Measurements from ENCODE around the gene GRIK4.
A peak's percentile ranks its signal among the peaks of the same experiment; 100 is the strongest.
"Not testable (repeated sequence)": the region's sequence is repeated elsewhere in the genome, so short reads cannot be mapped to it uniquely, and the experiment has no call there.

Gene GRIK4

DNA sequence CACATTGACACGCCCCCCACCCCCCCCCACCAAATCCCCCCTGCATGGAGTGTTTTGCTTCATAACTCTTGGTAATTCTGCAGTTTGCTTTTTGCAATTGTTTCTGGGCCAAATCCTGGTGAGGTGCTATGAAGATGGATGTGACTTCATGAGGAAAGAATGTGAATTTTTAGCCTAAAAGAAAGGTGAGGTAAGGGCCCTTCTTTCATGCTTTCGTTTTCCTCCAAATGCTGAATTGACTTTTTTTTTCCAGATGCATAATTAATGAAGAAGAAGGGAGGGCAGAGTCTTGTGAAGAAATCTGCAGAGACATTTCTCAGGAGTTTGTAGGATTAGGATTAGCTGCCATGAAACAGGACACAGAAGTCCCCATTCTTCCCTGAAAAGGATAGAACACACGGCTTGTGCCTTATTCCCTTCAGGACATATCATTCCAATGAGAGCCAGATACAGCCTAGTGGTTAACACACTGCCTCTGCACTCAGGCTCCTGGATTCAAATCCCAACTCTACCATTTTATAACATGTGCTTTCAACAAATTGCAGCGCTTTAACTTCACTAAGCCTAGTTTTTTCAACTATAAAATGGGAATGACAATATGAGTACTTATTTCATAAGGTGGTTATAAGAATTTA is 492.8 kb downstream of the GRIK4 start:
- no peak for DNase-seq (ENCODE audit: low spot score)

DNA sequence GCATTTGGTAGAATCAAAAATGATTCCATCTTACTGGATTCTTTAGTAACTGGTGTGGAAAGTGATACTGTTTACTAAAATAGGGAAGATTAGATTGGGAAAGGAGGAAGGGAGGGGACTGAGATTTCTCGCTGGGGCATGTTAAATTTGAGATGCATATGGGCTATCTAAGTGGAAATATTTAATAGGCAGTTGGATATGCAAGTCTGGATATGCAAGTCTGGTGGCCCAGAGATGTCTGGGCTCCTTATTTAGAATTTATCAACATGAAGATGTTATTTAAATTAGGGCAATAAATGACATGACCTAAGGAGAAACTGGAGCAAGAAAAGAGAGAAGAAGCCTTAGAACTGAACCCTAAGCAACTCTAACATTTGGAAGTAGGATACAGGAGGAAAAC is 495.4 kb downstream of the GRIK4 start:
- DNase-seq (ENCODE audit: low spot score): no peak

DNA sequence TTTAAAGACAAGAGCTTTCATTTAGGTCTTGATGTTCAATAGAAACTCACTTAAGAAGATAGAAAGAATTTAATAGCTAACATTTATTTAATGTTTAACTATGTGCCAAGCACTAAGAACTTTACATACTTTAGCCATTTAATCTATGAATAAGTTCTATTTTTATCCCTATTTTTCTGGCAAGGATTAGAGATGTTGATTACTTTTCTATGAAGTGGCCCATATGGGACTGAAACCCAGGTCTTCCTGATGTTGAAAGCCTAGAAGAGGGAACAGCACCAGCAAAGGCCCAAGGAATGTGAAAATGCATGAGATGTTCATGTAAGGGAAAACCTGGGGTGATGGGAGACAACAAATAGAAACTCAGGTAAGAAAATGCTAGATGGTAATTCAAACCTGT is 497.0 kb downstream of the GRIK4 start:
- DNase-seq (ENCODE audit: low spot score): no peak

DNA sequence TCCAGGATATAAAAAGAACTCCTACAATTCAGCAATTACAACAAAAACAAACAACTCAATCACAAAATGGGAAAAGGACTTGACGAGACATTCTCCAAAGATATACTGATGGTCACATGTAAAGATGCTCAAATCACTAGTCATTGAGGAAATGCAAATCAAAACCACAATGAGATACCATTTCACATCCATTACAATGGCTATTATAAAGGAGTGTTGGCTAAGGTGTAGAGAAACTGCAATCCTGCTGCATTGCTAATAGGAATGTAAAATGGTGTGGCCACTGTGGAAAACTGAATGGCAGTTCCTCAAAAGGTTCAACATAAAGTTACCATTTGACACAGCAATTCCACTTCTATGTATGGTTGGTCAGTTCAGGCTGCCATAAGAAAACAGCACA is 500.5 kb downstream of the GRIK4 start:
- DNase-seq (ENCODE audit: low spot score): no peak

DNA sequence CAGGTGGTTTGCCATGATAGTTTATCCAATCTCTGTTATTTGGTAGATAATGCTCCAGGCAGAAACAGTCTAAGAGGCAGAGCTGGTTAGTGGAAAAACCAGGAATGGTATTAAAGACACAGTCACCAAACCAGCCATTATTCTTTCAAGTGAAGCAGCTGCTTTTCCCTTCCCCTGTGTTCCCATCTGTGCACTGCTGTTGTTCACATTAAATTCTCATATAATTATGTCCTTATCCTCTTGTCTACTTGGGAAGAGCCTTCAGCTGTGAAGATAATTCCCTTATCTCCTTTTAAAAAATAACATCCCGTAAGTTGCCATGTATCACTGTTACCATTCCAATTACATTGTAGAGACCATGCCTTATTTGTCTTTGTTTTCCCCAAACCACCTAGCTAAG is 507.2 kb downstream of the GRIK4 start:
- no peak for DNase-seq (ENCODE audit: low spot score)

DNA sequence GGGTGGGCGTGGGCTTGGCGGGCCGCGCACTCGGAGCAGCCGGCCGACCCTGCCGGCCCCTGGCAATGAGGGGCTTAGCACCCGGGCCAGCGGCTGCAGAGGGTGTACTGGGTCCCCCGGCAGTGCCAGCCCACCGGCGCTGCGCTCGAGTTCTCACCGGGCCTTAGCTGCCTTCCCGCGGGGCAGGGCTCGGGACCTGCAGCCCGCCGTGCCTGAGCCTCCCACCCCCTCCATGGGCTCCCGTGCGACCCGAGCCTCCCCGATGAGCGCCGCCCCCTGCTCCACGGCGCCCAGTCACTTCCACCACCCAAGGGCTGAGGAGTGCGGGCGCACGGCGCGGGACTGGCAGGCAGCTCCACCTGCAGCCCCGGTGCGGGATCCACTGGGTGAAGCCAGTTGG is 510.2 kb downstream of the GRIK4 start:
- not testable (repeated sequence) for DNase-seq (ENCODE audit: low spot score)

DNA sequence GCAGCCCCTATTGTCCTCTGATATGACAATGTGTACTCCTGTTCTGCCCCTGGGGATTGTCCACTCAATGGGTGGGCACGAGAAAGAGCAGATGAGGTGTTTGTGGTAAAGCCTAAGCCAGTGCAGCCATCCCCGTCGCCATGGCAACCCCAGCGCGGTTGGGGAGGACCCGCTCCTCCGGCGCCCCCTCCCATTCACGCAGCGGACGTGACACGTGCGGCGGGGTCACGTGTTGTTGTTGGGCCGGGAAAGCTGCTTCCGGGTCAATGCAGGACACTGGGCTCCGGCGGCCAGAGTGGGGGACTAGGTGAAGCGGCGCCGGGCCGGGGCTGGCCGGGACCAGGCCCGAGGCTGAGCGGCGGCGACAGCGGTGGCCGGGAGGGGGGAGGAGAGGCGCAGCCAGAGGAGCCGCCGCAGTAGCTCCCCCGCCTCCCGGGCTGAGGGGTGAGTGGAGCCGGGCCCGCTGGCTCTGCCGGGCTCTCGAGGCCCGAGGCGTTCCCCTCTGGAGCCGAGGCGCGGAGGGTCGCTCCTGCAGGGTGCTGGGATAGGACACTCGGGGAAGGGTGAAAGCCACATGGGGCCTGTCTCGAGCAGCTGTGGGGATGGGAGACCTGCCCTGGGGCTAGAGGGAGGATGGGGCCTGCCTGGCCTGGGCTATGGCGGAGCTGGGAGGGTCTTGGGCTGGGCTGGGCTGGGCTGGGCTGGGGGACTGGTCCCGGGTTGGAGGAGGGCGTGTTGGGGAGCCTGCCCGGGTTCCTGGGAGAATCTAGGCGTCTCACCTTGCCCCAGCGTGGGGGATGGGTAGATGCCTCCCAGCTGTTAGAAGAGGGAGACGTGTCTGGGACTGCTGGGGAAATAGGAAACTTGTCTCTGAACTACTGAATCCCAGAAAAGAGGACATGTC is 512.6 kb downstream of the GRIK4 start, which contains the start of gene TBCEL:
Gene TBCEL (plus strand): TSS at position 255 of the 904 bp plus-strand sequence. CDS start 21,589 bp downstream, outside the sequence.
- DNase-seq (ENCODE audit: low spot score): peak; percentile 96

DNA sequence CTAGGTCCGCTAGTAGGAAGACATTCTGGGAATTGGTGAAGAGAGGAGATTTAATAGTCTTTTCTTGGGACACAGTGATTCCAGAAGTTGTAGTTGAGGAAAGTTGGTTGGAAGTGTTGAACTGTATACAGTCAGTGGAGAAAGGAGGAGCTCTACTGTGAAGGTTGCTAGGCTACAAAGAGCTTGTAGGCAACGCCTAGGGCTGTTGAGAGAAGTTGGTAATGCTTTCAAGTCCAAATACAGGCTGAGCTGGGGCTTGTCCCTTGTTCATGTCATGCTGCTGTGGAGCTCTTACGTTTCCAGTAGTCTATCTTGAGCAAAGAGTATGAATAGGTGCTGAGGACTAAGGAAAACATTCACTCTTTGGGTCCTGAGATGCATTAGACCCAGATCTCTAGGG is 513.4 kb downstream of the GRIK4 start:
- DNase-seq (ENCODE audit: low spot score): peak; percentile 55

DNA sequence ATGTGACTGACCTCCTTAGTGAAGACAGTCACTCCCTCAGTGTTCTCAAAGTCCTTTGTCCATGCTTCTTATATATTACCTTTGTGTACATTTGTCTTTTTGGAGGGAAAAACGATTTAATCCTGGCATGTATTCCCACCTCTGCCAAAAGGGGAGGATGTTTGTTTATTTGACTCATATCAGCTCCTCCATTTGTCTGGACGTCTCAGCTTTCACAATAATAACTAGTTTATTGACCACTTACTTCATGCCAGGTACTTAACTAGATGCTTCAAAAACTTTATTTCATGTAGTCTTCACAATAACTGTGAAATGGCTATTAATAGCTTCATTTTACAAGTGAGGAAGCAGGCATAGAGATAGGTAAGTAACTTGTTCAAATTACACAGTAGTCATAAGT is 517.6 kb downstream of the GRIK4 start:
- no peak for DNase-seq (ENCODE audit: low spot score)

DNA sequence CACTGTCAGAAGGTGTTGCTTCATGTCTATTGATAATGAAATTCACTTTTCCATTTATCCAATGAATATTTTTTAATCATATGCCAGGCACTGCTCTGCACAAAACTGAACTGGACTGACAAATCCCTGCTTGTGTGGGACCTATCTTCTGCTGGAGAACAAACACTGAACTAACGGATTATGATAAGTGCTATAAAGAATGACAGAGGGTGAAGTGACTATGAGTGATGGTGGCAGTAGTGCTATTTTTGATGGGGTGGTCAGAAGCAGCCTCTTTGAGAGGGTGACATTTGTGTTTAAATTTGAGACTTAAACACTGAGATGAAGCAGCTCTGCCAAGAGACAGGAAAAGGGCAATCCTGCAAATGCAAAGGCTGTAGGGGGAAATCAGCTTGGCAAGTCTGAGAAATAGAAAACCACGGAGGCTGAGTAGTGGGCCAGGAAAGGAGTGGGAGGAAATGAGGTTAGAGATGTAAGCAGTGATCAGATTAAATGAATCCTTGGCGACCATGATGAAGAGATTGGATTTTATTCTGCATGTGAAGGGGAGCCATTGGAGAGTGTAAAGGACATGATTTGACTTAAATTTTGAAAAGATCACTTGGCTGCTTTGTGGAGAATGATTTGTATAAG is 518.4 kb downstream of the GRIK4 start:
- no peak for DNase-seq (ENCODE audit: low spot score)

DNA sequence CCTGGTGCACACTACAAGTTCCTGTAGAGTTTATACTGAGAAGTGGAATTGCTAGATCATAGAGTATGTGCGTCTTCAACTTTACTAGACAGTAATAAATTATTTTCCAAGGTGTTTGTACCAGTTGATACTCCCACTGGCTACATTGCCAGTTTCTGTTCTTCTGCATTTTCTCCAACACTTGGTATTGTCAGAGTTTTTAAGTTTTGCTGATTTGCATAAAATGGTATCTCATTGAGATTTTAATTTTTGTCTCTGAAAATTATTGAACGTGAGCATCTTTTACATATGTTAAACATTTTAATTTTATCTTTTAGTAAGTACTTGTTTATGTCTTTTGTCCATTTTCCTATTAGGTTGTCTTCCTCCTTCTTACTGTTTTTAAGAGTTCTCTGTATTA is 519.6 kb downstream of the GRIK4 start:
- DNase-seq (ENCODE audit: low spot score): no peak

DNA sequence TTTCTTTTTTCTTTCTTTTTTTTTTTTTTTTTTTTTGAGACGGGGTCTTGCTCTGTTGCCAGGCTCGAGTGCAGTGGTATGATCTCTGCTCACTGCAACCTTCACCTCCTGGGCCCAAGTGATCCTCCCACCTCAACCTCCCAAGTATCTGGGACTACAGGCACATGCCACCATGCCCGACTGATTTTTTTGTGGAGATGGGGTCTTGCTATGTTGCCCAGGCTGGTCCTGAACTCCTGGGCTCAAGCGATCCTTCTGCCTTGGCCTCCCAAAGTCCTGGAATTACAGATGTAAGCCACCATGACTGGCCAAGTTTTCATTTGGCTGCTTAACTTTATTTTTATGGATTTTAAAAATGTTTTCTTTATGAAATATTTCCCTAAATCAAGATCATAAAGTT is 520.1 kb downstream of the GRIK4 start:
- DNase-seq (ENCODE audit: low spot score): not testable (repeated sequence)

DNA sequence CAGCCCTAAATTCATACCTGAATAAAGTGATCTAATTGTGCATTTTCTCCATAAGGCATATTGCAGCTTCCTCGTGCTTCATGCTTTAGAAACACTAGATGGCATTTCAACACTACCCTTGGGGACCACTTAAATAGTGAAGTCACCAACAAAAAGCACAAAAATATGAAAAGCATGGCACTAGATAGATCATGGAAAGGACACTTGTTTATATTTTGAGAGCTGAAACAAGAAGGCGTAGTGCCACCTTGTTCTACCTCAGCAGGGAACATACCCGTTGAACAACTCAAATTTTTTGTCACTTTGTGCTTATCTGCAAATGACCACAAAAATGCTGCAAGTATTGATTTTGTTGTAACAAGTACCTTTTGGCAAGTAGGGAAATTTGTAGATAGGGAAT is 521.0 kb downstream of the GRIK4 start:
- DNase-seq (ENCODE audit: low spot score): no peak

DNA sequence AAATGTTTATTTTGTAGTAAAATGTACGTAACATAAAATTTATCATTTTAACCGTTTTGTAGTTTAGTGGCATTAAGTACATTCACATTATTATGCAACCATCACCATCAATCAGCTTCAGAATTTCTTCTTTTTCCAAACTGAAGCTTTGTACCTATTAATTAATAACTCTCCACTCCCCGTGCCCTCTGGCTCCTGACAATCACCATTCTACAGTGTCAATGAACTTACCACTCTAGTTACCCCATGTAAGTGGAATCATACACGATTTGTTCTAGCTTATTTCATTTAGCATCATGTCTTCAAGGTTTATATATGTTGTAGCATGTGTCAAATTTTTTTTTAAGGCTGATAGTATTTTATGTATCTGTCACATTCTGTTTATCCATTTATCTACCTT is 522.1 kb downstream of the GRIK4 start:
- no peak for DNase-seq (ENCODE audit: low spot score)

DNA sequence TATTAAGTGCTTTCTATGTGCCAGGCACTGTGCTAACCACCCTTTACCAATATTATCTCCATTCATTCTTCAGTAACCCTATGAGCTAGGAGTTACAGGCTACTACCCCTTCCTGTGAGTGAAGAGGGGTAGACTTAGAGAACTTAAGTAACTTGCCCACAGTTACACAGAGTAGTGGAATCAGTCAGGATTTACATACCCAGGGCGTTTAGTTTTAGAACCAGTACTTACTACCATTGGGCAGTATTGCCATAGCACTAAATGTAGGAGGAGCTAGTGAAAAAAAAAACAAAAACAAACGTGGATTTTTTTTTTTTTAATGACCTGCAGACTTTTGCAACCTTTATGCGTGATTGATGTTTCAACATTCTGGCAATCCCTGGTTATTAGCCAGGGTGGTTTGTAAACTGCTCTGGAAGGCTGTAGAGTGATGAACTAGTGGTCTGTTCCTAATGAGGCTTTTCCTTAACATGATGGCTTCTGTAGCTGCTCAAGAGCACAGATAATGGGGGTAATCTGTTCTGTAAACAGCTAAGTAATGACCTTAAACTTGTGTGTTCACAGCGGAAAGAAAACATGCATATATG is 523.7 kb downstream of the GRIK4 start:
- DNase-seq (ENCODE audit: low spot score): no peak

DNA sequence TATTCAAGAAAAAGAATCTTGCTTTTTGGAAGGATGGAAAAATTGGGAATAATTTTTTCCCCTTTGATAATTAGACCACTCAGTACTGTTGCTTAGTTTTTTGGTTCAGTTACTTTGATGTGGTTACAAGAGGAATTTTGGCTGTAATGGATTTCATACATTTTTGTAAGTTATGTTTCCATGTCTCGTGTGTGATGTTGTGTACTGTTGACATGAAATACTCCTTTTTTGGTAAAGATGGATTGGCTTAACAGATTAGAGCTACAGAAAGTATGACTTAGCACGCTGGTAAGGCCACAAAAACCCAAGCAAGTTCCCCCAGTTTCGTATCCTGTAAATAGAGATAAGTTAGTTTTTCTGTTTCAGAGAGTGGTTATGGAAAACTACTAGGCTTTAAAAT is 524.2 kb downstream of the GRIK4 start:
- no peak for DNase-seq (ENCODE audit: low spot score)

DNA sequence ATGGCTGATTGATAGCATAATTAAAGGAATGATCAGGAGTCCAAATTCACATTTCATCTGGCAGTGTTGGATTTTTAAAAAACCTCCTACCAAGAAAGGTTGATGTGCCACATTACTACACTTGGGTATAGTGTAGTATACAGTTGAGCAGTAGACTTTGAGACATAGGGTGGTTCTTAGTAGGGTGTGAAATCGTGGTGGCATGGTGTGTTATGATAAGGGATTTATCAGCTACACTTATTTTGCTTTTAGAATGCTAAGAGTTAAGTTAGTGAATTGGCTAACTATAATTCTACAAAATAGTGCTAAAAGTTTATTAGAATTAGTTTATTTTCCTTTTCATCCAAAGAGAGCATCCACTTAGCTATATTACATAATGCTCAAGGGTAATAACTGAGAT is 525.5 kb downstream of the GRIK4 start:
- DNase-seq (ENCODE audit: low spot score): no peak

Measured in AG20443 (cell line).